DMS114 treated with DMSO at 0.1 percent for 48 hours (cell line): ENCODE results near the gene FAM78A.

Experiments used
- DNase-seq: peaks from one replicate; lab custom pipeline; 2025; ENCODE audit not compliant: unreplicated experiment; lab: John Stamatoyannopoulos, UW

Gene FAM78A

DNA sequence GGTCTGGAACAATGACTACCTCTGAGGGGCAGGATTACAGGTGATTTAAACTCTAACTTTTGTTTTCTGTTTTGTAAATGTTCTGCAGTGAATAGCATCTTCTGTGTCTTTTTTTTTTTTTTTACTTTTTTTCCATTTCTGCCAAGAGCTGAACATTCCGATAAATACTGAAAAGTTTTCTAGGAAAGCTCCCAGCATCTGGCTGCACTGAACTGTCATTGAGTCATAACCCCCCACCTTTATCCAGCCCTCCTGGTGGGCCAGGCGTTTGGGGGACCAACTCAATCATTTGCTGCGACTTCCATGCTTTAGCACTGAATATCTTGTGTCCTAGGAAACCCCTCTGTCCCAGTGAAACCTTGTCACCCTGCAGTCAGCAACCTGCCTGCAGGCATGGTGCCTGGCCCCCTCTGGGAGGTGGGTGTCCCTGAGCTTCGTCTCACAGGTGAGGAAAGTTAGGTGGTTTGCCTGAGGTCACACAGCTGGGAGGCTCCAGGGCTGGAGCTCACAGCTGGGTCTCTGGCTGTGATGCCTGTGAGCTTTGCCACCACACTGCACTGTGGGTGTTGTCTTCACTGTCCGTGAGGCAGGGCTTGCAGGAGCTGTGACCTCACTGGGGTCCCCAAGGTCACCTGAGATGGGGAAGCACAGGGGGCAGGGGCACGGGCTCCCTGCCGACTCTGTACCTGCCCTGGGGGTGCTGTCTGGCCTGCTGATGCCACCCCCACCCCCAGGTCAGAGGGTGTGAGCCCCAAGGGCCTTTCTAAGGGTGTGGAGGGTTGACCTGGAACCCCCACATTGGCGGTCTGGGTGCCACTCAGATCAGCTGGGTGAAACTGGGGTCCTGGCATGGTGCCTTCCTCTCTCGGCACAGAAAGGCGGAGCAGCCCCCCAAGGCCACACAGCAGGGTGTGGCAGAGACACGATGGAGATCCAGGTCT, 27.3 kb upstream of the FAM78A start:
- DNase-seq: no peak

DNA sequence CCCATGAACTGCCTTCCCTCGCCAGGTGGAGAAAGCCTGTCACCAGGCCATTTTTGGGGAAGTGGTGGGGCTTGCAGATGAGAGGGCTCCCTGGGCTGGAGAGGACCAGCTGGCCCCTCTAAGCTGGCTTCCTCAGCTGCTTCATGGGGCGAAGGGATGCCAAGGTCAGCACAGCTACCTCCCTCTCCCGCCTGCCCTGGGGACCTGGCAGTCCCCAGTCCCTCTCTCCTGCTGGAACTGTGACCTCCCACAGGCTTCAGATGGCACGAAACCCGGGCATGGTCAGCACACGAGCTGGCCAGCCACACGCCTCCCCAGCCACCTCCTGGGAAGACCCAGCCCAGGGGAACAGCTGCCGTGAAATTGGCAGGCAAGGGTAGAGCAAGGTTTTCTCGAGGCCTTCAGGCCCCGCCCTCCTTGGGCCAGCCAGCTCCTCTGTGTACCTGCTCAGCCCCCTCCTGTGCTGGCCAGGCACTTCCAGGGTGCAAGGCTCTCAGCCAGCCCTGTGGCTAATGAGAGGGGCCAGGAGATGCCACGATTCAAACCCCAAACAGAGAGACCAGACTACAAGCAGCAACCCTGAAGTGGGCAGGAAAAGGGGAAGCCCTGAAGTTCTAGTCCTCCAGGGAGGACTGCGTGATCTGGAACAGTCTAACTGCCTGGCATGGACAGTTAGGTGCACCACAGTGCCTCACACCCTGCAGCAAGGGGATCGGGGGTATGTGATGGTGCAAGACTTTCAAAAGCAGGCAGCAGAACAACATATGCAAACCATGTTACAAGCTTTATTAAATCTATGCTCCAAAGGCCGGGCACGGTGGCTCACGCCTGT, 26.1 kb upstream of the FAM78A start:
- no peak for DNase-seq

DNA sequence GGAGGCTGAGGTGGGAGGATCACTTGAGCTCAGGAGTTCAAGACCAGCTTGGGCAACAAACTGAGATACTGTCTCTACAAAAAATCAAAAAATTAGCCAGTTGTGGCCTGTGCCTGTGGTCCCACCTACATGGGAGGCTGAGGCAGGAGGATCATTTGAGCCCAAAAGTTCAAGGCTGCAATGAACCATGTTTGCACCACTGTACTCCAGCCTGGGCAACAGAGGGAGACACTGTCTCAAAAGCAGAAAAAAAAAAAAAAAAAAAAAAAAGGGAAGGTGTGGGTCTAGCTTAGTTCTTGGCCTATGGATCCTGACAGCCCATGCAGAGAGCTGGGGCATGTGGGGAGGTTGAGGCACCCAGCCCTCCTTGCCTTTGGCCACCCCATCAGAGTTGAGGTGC, 24.1 kb upstream of the FAM78A start:
- DNase-seq: no peak

DNA sequence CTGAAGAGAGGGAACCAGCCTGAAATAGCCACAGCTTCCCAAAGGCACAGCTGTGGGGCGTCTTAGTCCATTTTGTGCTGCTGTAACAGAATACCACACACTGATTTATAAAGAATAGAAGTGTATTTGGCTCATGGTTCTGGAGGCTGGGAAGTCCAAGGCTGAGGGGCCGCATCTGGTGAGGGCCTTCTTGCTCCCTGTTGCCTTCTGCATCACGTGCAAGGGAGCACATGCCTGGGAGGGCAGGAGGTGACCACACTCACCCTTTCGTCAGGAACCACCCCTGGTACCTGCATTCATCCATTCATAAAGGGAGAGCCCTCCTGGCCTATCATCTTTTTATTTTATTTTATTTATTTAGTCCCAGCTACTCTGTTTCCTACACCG, 23.6 kb upstream of the FAM78A start:
- no peak for DNase-seq

DNA sequence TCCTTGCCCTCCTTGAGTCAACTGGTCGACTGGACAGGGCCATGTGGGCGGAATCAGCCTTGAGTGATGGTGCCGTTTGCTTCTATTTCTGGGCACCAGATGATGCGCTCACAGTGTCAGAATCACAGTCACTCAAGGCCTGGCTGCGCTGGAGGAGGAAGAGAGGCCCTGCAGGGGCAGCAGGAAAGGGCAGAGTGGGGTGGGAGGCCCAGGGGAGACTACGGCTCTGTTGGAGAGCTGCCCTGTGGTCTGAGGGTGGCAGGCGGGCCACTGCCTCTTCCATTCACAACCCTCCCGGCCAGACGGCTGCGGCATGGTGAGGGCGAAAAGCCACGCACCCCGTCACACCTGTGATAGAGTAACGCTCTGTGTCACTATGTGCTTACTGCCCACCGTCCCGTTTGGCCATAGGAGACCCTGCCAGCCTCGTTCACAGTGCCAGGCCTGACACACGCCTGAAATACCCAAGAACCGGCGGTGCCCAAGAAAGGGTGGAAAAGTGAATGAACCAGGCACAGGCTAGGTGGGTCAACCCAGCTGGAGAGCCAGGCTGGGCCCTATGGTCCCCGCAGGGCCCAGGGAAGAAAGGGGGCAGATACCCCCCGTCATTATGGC, 23.1 kb upstream of the FAM78A start:
- no peak for DNase-seq

DNA sequence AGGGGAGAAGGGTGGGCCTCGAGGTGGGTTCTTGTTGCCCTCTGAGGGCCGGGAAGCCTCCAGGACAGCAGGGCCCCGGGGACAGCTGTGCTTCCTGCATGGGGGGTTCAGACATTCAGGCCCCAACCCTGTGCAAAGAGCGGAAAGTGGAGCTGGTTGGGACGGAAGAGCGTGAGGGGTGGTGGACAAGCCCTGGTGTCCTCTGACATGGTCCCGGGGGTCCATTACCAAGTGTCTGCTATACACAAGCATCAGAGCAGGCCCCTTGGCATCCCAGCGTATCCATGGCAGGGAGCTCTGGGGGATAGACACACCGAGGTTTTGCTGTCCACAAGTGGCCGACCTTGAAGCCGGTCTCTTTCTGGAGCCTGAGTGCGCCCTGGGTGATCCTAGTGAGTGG, 22.5 kb upstream of the FAM78A start:
- no peak for DNase-seq

DNA sequence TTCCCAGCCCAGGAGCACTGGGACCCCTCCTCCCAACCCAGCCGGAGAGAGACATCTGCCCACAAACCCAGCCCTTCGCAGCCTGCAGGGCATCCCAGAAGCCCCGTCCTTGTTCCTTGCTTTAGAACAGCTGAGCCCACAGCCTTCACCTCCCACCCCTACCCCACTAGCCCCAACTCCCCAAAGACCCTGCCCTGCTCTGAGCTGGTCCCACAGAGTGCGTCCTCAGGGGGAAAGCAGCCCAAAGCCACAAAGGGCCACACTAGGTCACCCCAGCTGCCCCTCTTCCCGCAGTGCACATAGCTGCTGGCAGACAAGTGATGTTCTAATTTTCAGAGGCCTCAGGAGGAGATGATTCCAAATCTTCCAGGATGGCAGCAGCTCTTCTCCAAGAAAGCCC, 22.0 kb upstream of the FAM78A start:
- DNase-seq: no peak

DNA sequence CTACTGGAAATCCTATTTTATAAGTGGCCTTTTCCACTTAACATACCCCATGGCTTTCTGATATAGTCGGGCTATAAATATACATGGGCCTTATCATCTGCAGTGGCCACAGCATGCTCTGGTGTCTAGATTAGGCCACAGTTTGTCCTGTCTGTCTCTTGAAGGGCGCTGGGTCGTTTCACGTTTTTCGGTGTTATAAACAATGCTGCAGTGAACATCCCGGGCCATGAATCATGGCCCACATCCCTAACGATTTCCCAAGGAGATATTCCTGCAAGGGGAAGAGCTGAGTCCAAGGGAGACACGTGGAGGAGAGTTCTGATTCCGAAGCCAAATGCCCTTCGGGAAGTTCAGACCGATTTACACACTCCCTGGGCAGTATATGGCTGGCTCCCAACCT, 21.6 kb upstream of the FAM78A start:
- no peak for DNase-seq

DNA sequence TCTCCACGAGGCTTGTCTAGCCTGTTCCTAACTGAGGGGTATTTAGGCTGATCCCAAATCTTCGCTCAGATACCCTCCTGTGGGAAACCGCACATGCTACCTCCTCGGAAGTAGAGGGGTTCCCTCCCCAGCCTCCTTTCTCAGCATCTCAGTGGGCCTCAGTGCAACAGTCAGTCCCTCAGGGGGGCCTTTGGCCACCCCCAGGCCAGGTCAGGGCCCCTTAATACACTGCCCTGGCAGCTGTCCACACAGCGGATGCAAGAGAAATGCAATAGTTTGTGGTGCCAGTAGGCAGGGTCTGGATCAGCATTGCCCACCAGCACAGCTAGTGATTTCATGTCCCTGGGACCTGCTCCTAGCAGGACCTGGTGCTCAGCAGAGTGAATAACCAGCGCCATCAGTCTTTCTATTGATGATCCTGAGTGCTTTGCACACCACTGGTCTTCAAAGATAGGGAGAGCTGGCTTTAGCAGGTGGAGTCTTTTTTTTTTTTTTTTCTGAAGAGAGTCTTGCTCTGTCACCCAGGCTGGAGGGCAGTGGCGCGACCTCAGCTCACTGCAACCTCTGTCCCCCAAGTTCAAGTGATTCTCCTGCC, 20.7 kb upstream of the FAM78A start:
- DNase-seq: no peak

DNA sequence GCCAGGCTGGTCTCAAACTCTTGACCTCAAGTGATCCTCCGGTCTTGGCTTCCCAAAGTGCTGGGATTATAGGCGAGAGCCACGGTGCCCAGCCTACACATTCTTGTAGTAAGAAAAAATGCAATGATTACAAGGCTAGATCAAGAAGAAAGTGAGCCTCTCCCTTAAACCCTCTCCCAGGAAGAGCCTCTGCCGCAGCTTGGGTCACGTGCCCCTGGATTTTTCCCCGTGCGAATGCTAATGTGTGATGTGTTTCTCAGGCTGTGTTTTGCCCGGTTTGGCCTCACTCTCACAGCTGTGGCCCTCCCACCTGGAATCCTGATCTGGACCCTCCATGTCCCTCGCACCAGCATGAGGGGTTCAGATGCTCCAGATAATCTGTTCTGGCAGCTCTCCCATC, 20.1 kb upstream of the FAM78A start:
- no peak for DNase-seq

DNA sequence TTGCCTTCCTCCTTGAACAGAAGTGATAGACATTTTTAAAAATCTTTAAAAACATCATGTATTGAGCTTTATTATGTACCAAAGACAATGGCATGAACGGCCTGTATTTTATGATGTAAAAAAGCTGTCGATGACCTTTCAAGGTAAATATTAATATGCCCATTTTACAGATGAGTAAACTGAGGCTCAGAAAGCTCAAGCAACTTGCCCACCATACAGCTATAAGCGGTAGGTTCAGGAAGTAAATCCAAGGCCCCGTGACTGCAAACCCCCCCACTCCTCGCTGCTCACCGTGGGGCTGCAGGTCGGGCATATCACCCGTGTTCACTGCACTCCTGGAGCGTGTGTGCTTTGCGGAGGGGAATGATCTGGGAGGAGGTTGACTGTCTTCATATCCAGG, 16.6 kb upstream of the FAM78A start:
- DNase-seq: no peak

DNA sequence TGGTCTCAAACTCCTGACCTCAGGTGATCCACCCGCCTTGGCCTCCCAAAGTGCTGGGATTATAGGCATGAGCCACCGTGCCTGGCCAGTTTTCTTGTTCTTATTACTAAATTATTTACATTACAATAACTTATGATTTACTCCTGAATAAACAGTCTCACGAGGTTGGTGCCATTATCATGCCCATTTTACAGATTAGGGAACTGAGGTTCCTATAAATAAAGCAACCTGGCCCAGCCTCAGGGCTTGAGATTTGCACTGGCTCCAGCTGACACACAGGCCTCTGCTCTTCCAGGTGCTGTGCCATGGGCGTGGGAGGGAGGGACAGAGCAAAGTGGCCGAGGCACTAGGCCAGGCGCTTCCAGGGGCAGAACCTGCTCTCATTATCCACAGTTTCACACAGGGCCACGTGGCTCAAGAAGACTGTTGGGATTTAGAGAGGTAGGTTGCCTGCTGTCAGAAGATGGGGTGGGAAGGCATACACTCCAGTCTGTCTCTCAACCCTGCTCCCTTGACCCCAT, 15.5 kb upstream of the FAM78A start:
- DNase-seq: no peak

DNA sequence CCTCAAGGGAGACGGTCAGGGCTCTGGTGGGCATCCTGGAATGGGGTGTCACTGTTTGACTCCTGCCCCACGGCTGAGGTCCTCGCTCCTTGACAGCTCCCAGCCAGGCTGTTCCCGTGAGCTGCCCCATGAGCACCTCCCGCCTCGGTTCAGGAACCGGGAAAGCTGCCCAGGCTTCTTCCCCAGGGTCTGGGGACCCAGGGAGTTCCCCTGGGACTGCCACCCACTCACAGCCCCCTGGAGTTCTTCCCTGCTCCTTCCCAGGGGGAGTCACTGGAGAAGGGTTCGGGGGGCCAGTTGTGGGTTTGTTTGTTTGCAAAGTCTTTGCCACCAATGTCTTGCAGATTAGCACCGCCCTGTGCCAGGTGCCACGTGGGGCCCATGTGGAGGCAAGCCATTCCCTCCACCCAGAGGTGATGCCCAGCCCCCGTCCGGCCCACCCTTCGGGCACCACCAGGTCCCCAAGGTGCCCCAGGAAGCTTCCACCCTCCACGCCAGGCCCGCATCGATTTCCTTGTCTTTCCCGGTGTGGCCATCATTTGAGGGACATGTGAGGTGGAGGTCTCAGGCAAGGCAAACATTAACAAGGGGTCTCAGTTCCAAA, 14.6 kb upstream of the FAM78A start:
- no peak for DNase-seq

DNA sequence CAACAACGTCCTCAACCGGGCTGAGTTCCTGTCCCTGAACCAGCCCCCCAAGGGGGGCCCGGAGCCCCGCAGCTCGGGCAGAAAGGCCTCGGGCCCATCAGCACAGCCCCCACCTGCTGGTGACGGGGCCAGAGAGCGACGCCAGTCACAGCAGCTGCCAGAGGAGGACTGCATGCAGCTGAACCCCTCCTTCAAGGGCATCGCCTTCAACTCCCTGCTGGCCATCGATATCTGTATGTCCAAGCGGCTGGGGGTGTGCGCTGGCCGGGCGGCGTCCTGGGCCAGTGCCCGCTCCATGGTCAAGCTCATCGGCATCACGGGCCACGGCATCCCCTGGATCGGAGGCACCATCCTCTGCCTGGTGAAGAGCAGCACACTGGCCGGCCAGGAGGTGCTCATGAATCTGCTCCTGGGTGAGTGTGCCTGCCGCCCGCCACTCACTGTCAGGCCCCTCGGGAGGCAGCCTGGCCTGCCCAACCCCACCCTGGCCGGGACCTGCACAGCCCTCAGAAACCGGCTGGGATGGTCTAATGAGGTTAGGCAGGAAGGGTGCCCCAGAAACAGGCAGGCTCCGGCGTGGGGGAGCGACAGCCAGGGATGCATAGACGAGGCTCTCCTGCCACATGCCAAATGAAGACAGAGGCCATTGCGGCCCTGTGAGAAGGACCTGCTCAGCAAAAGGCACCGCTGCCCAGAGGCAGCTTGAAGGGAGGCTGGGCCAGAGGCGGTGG, 13.9 kb upstream of the FAM78A start:
- no peak for DNase-seq

DNA sequence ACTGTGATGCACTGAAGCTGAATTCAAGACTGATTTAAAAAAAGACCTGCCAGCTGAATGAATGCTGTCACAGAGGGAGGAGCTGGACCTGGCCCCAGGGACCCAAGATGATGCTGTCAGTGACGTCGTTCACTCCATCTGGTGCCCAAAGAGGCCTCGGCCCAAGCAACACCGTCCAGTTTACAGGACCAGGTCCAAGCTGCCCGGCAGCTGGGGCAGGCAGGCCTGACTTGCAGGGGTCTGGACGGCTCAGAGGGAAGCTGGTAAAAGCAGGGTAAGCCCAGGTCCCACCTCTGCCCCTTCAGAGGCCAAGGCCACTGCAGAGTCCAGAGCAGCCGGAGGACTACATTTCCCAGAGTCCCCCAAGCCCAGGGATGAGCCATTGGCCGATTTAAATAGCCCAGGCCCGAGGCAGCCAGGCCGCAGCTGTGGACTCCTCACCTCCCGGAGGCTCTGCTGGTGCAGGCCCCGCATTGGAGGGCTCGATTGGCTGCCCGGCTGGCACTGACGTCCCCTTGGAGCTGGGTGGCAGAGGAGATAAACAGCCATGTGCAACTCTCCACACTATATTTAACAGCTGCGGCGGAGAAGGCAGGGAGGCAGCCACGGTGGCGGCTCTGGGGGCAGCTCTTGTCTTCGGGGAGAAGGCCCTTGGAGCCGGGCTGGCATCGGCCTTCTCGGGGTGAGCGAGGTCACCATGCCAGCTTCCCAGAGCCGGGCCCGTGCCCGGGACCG, 13.2 kb upstream of the FAM78A start, which contains the start of gene PLPP7:
Gene PLPP7 (plus strand): TSS at position 423 of the 735 bp plus-strand sequence. CDS start 275 bp downstream, at position 698.
- peak; percentile 52 for DNase-seq

DNA sequence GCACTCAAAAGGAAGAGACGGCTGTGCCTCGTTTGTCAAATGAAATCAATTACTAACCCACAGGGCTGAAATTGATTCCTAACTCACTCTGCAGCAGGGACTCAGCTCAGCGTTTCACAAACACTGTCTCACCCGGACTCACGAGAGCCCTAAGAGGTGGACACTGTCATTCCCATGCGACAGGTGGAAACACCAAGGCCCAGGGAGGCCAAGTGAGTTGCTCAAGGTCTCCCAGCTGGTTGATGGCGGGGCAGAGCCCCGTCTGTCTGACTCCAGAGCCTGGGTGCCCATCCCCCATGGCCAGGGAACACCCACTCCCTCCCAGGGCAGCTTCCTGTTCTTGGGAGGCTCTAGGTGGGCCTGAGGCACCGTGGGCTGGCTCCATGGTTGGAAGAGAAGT, 11.9 kb upstream of the FAM78A start:
- no peak for DNase-seq

DNA sequence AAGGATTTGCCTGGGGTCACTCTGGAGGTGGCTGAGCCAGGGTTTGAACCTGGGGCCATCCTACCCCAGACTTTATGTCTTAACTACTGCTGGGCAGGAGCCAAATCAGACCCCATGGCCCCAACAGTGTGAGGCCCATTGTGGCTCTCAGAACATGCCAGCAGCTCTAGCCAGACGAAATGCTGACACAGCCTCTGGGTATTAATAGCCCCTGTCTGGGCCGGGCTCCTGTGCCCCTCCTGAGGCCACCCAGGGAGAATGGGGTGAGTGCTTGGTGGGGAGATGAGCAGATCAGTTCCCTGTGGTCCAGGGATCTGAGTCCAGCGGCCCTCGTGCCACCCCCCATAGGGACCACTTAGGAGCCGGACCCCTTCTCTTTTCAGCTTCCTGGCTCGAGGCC, 11.0 kb upstream of the FAM78A start:
- no peak for DNase-seq

DNA sequence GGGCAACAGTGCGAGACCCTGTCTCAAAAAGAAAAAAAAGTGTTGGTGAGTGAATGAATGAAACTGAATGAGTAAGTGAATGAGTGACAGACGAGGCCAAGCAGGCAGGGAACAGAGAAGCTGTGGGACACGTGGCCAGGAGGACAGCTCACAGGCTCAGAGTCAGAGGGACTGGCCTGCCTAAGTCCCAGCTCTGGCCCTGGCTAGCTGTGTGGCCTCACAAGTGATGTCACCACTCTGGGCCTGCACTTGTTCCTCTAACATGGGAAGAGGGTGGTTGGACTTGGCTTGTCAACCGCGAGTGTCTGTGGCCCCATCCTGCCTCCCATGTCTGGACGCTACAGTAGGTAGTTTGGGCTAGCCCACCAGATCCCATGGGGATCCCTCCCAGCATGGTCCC, 8.5 kb upstream of the FAM78A start:
- no peak for DNase-seq

DNA sequence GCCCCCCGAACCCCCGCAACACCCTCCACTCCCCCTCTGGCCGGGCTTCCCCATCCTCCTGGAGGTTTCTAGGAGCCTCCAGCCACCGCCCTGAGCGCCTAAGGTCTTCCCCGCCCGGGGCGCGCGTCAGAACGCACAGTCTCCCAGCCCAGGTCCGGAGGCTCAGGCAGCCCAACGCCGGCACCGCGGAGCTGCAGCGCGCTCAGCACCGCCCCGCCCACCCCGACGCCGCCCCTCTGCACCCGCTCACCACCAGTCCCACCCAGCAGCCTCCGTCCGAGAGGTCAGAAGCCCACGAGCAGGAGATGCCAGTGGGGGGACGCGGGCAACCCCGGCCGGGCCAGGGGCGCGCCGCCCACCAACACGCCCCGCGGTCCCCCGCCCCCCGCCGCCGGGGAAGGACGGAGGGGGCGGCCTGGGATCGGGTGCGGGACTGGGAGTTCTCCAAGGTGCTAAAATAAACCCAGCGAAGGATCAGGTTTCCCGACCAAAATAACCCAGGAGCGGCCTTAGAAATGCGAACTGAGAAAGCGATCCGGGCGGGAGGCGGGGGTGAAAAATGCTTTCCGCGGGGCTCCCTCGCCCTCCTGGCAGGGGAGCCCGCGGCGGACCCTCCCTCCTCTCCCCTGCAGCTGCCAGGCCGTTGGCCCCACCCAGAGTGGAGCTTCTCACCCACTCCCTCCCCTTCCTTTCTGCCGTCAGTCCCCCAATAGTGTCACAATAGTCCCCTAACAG, 6.5 kb upstream of the FAM78A start:
- no peak for DNase-seq
